ENCODE results near the gene DUS1L.
"Not testable (repeated sequence)": the region's sequence is repeated elsewhere in the genome, so short reads cannot be mapped to it uniquely, and the experiment has no call there.

The DUS1L gene

GRCh38 chr17:82039695-82040299 lies 25.8 kb downstream of the DUS1L start:
- DNase-seq (ENCODE audit: low spot score): no peak

- not testable (repeated sequence) for DNase-seq (ENCODE audit: low spot score)
Measured at GRCh38 chr17:82038796-82039409, 26.7 kb downstream of the DUS1L start.

- DNase-seq (ENCODE audit: low spot score): no peak
Measured at GRCh38 chr17:82037889-82038195, 27.8 kb downstream of the DUS1L start.

DNA sequence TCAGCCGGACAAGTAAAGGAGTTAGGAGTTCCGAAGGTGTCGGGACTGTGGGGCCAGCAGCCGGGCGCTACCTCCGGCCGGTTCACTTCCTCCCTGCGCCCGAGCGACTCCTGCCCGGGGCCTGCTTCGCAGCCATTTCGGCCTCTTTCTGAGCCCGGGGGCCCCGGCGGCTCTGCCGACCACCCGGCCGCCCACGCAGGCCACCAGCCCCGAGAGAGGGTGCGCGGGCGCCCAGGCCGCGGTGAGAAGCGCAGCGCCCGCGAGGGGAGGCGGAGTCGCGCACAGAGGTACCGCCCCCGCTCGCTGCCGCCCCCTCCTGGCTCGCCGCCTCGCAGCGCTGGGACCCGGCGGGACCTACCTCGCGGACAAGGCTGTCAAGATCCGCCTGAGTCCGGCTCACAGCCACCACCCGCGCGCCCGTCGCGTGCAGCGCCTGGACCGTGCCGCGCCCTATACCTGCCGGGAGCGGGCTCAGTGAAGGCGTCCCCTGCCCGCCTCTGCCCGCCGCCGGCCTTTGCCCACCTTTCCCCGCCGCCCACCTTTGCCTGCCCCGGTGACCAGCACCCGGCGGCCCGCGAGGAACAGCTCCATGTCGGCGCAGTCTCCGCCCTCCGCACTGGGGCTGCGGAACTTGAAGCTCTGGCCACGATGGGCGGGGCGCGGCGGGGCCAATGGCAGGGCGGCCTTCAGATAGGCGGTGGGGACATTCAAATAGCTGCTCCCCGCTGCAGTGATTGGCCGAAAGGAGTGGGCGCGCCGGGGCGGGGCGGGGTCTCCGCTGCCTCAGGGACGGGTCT lies 28.3 kb downstream of the DUS1L start, which contains the start of gene DCXR:
DCXR (minus strand) TSS at position 606 of the 797 bp plus-strand sequence; CDS start at position 591, 15 bp downstream.
- DNase-seq (ENCODE audit: low spot score): peak; percentile 95

DNA sequence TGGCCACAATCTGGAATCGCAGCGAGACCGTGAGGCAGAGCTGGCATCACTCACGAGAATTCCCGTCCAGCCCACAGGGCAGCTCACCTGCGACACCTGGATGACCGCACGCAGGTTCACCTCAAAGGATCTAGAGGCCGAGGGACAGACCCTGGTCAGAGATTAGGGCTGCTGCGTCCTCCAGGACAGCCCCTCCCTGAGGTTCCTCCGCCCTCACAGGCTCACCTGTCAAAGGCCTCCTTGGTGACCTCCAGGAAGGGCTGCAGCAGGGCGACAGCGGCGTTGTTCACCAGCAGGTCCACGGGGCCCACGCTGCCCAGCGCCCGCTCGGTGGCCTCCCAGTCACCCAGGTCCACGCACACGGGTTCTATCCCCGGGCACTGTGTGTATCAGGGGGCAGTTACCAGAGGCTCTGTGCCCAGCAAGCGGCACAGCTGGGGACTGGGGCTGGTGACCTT lies 28.9 kb downstream of the DUS1L start:
- DNase-seq (ENCODE audit: low spot score): no peak

DNA sequence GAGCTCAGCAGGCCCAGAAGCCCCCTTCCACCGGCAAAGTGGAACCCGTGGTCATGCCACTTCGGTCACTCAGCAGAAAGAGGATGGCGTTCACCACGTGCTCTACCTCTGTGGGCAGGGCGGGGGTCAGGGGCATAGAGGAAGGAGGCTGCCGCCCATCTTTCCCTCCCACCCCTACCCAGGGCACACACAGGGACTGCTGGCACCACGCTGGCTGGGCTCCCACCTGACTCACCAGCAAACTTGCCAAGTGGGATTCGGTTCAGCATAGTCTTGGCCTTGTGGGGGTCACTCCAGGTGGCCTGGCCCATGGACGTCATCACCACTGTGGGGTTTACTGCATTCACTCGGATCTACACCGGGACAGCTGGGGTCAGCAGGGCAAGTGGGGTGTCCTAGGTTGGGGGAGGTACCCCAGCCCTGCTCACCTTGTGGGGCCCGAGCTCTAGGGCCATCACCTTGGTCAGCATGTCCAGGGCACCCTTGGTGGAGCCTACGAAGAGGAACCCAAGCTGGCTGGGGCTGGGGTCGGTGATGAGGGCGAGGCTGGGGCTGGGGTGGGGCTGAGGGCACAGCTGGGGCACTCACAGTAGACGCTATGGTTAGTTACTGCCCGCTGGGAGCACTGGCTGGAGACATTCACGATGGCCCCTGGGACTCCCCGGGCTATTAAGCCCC lies 29.5 kb downstream of the DUS1L start:
- DNase-seq (ENCODE audit: low spot score): no peak

DNA sequence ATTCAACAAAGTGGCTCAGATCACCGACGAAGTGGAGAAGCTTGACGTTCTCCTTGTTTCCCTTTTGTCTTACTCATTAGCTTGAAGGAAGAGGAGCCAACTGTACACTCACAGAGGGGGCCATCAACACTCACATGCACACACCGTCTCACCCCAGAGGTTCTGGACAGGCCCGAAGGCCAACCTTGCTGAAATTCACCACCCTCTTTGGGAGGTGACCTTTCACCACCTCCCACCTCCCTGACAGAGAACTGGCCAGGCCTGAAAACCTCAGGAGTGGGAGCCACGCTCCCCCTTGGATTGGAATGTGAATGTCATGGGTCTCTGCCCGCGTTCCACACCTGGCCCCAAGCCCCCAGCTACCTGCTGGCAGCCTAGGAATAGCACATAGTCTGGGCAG lies 30.1 kb downstream of the DUS1L start:
- no peak for DNase-seq (ENCODE audit: low spot score)

DNA sequence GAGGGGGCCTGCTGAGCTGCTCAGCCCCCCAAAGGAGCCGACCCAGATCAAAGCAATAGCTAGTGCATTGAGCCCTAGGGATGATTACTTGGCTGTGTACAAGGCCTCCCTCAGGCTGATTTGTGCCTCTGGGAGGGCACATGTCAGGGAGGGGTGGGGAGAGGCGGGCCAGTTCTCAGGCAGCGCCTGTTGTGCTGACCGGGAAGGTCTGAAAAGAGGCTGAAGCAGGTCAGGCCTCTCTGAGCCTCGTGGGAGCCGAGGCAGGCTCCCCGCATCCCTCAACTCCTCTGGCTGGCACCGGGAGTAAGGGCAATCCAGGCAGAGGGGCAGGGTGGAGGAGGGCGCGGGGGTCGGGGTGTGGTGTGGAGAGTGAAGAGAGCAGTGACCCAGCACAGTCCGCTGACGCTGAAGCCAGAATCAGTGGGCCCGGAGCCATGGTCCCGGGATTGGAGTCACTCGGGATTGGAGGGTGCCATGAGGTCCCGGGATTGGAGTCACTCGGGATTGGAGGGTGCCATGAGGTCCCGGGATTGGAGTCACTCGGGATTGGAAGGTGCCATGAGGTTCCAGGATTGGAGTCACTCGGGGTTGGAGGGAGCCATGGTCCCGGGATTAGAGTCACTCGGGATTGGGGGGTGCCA lies 31.1 kb downstream of the DUS1L start:
- DNase-seq (ENCODE audit: low spot score): no peak

DNA sequence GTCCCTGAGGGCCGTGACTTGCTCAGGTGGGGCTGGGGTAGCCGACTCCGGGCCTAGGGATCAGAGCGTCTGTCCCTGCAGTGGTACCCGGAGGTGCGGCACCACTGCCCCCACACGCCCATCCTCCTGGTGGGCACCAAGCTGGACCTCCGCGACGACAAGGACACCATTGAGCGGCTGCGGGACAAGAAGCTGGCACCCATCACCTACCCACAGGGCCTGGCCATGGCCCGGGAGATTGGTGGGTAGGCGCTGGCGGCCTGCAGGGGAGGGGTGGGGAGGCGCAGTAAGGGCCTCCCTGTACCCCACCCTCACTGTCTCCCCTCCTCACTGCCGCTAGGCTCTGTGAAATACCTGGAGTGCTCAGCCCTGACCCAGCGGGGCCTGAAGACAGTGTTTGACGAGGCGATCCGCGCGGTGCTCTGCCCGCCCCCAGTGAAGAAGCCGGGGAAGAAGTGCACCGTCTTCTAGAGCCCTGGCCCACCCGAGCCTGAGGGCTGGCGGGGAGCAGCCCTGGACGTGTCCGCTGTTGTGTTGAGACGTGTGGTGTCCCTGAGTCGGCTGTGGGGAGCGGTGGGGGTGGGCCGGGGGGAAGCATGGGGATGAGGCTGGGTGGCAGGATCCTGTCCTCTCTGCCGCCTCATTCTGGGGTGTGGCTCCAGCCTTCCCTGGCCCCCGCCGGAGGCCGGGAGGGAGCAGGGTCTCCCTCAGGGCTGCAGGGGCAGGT lies 32.1 kb downstream of the DUS1L start:
- DNase-seq (ENCODE audit: low spot score): no peak

DNA sequence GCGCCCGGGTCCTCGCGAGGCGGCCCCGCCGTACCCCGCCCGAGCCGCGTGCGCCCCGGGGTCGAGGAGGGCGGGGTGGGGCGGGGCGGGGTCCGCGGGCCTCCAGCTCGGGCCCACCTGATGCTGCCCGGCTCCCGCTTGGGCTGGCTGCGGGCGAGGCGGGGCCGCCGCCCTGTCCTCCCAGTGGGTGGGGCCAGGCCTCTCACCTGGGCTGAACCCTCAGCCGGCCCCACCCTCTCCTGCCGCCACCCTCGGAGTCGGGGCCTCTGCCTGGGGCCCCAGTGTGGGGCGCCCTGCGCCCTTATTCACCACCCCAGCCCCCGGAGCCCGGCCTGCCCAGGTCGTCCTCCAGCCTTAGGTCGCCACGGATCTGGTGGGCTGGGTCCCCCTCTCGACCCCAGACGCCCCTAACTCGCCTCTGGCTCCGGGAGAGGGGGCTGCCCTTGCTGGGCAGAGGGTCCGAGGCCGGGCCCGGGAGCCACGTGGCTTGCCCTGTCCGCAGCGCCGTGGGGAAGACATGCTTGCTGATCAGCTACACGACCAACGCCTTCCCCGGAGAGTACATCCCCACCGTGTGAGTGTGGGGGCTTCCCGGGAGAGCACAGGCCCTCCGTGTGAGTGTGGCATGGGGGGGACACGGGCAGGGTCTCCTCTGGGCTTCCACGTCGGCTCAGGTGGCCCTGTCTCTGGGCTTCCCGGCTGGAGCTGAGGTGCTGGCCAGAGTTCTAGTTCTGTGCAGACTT lies 33.5 kb downstream of the DUS1L start:
- DNase-seq (ENCODE audit: low spot score): peak; percentile 53

- DNase-seq (ENCODE audit: low spot score): no peak
Measured at GRCh38 chr17:82031303-82031884, 34.2 kb downstream of the DUS1L start, which contains the start of gene RAC3. TSS of gene RAC3 (plus strand) at chr17:82031678. CDS start at chr17:82031762, 84 bp downstream.

- DNase-seq (ENCODE audit: low spot score): peak; percentile 84
Measured at GRCh38 chr17:82030470-82031302, 34.9 kb downstream of the DUS1L start.

- no peak for DNase-seq (ENCODE audit: low spot score)
Measured at GRCh38 chr17:82029990-82030469, 35.6 kb downstream of the DUS1L start.

- no peak for DNase-seq (ENCODE audit: low spot score)
Measured at GRCh38 chr17:82029391-82029790, 36.2 kb downstream of the DUS1L start.

DNA sequence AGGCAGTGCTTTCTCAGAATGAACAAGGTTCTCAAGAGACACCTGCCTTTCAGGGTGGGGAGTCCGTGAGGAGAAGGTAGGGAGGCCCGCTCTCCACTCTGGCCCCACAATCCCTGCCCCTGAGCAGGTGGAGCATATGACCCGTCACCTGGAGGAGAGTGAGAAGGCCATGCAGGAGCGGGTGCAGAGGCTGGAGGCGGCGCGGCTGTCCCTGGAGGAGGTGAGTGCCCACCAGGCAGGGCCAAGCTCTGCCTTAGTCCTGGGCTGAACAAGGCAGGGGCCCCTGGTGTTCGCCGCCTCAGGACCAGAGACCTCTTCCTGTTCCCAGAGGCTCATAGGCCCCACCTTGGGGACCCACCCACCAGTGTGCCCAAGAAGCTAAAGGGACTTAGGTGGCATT lies 36.6 kb downstream of the DUS1L start:
- no peak for DNase-seq (ENCODE audit: low spot score)

DNA sequence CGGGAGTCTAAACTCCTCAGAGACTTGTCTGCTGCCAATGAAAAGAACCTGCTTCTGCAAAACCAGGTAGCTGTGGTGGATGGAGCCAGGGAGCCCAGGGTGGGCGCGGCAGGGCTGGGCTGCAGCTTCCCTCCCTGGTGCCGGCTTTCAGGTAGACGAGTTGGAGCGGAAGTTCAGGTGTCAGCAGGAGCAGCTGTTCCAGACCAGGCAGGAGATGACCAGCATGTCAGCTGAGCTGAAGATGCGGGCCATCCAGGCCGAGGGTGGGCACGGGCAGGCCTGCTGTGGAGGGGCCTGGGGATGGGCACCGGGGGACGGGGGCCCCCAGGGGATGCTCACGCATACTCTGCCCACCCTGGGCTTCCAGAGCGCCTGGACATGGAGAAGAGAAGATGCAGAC lies 37.4 kb downstream of the DUS1L start:
- no peak for DNase-seq (ENCODE audit: low spot score)

DNA sequence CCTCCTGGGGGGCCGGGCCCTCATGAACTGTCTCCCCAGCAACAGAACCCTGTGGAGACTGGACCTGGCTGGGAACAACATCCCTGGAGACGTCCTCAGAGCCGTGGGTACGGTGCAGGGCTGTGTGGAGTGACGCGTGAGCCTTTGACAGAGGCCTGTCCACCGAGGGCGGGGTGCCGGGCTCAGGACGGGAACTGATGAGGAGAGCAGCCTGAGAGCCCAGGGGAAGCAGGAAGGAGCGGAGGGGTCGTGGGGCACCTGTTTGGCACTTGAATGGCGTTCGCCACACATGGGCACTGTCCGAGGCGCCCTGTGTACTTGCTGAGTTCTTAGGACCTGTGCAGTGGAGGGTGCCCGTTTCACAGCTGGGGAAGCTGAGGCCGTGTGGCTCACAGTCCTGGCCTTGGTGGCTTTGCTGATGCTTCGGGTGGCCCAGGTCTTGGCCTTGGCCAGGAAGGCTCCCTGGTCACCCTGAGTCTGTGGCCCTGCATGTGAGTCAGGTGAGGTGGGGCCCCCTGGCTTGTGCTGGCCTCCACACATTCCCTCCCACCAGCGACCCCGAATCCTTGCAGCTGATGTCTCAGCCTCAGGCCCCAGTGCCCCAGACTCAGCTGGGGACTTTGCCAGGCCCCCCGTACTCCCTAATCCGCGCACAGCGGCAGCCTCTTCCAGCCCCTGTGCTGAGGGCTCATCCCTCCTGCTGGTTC lies 40.0 kb downstream of the DUS1L start:
- DNase-seq (ENCODE audit: low spot score): no peak

GRCh38 chr17:82024859-82025258 lies 40.7 kb downstream of the DUS1L start:
- DNase-seq (ENCODE audit: low spot score): no peak
